ENCODE measurements around the gene IGFN1.
"Not testable (repeated sequence)": the region's sequence is repeated elsewhere in the genome, so short reads cannot be mapped to it uniquely, and the experiment has no call there.

IGFN1 gene

GRCh38 chr1:201252944-201253371 is 62.3 kb downstream of the IGFN1 start:
- TF ChIP-seq CTCF (IDR thresholded peaks at IDR 0.05; ENCODE audit: control insufficient read depth, extremely low read depth, insufficient read depth), result no peak
- no peak overlapping the region for H3K4me3 ChIP-seq (ENCODE audit: low read depth, low read length)
- DNase-seq (ENCODE audit: low read depth), result no peak

GRCh38 chr1:201253411-201253810 is 62.8 kb downstream of the IGFN1 start:
- no peak overlapping the region for H3K4me3 ChIP-seq (ENCODE audit: low read depth, low read length)
- DNase-seq (ENCODE audit: low read depth), result no peak
- no peak for TF ChIP-seq CTCF (IDR thresholded peaks at IDR 0.05; ENCODE audit: control insufficient read depth, extremely low read depth, insufficient read depth)

DNA sequence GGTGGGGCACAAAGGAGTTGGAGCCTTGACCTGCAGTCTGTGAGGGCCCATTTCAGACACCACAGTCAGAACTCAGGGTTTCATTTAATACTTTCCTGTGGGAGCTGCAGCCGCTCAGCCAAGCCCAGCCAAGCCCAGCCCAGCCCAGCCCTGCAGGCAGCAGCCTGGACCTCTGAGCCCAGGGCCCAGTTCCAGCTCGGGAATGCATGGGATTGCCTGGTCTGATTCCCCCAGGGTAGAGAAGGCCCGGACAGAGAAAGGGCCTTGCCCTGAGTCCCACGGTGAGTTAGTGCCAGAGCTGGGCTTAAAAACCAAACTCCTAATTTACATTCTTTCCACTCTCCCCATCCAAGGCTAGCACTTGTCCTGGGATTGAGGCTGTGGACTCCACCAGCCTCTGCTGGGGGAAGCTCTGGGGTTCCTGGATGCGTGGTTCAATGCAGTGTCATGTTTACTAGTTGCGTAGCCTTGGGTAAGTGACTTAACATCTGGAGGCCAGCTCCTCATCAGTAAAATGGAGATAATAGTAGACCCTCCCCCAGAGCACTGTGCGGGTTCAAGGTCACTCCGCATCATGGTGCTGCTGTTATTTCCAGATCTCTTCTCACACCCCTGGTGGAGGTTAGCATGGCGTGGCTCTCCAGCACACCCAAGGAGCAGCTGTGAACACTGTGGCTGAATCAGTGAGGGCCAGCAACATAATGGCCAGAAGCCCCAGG is 63.4 kb downstream of the IGFN1 start:
- DNase-seq (ENCODE audit: low read depth), result no peak
- H3K4me3 ChIP-seq (ENCODE audit: low read depth, low read length), result no peak overlapping the region
- TF ChIP-seq CTCF (IDR thresholded peaks at IDR 0.05; ENCODE audit: control insufficient read depth, extremely low read depth, insufficient read depth), result no peak

DNA sequence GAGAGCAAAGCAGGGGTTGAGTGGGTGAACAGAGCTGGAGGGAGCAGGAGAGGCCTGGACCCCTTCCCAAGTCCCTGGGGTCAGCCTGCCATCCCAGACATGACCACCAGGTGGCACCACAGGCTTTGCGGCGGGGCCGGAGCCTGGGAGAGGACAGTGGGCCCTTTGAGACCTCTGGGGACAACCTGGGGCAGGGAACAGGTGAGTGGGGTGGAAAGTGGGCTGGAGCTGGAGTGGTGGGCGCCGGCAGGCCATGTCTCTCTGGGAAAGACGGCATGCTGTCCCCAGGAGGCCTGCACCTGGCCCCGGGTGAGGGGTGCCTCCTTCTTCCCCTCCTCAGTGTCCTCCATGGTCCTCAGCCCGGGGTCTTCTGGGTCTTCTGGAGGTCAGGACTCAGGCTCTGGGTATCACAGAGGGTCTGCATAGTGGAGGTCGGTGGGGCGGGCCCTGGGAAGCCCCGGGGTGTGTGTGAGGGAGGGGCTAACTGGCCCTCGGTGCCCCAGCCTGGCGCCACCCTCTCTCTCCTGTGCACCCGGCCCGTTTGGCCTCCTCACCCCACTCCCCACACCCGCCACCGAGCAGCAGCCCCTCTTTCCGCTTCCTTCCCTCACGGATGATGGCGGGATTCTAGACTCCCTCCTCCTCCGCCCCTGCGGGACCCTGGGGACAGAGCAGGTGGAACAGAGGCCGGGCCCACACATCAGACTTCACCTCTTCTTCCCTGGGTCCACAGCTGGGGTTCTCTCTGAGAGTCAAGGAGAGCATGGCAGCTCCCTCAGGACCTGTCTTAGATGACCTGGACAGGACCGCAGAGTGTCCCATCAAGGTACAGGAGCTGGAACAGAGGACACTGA is 64.2 kb downstream of the IGFN1 start:
- DNase-seq (ENCODE audit: low read depth), result no peak
- H3K4me3 ChIP-seq (ENCODE audit: low read depth, low read length), result no peak overlapping the region
- peak; percentile 94 for TF ChIP-seq CTCF (IDR thresholded peaks at IDR 0.05; ENCODE audit: control insufficient read depth, extremely low read depth, insufficient read depth)

- no peak for DNase-seq (ENCODE audit: low read depth)
- no peak for TF ChIP-seq CTCF (IDR thresholded peaks at IDR 0.05; ENCODE audit: control insufficient read depth, extremely low read depth, insufficient read depth)
- no peak overlapping the region for H3K4me3 ChIP-seq (ENCODE audit: low read depth, low read length)
Measured at GRCh38 chr1:201255479-201256362, 65.1 kb downstream of the IGFN1 start.

GRCh38 chr1:201258132-201258531 is 67.5 kb downstream of the IGFN1 start:
- H3K4me3 ChIP-seq (ENCODE audit: low read depth, low read length); DNase-seq (ENCODE audit: low read depth): not testable (repeated sequence)

Measured in LNCaP clone FGC (cell line).